Spleen (tissue), 7 donors: ENCODE results near the gene EVC.

ENCODE experiments used
- POLR2A ChIP-seq, 3 donors: fragments of 450-650 bp; IDR thresholded peaks; one replicate each; pipeline ENCODE4 v1.5.1; 2017; ENCODE audit warnings: antibody characterized with exemption in 3 of 3, mild to moderate bottlenecking in 1 of 3
- TF ChIP-seq, protein P1 (sequence below), 11 experiments: fragments of 200-600 bp in 7 of 11; fragments of 450-650 bp in 4 of 11; sonication (generic) in 4 of 11; IDR thresholded peaks in 8 of 11; conservative IDR thresholded peaks in 3 of 11; 1 replicate in 7 of 11; 2 replicates in 4 of 11; pipeline versions ENCODE4 v1.4.0 to v1.8.0; 2016 to 2021; ENCODE audit warnings: antibody characterized with exemption in 11 of 11, inconsistent platforms in 4 of 11, mild to moderate bottlenecking in 1 of 11
- donor health status: DM: no; HTN: no; CAD: no; lungs with moderate emphysema.
- donor health status: DM: no; HTN: no; CAD: no.
- donor health status: DM: no; HTN: no; CAD: no.

DNA sequence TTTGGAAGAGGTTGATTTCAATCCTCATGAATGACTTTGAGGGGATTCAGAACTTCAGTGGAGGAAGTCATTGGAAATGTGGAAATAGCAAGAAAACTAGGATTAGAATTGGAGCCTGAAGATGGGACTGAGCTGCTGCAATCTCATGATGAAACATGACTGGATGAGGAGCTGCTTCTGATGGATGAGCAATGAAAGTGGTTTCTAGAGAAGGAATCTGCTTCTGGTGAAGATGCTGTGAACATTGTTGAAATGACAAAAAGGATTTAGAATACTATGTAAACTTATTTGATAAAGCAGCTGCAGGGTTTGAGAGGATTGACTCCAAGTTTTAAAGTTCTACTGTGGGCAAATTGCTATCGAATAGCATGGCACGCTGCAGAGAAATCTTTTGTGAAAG lies 27.1 kb downstream of the EVC start:
- TF ChIP-seq, protein P1, sequence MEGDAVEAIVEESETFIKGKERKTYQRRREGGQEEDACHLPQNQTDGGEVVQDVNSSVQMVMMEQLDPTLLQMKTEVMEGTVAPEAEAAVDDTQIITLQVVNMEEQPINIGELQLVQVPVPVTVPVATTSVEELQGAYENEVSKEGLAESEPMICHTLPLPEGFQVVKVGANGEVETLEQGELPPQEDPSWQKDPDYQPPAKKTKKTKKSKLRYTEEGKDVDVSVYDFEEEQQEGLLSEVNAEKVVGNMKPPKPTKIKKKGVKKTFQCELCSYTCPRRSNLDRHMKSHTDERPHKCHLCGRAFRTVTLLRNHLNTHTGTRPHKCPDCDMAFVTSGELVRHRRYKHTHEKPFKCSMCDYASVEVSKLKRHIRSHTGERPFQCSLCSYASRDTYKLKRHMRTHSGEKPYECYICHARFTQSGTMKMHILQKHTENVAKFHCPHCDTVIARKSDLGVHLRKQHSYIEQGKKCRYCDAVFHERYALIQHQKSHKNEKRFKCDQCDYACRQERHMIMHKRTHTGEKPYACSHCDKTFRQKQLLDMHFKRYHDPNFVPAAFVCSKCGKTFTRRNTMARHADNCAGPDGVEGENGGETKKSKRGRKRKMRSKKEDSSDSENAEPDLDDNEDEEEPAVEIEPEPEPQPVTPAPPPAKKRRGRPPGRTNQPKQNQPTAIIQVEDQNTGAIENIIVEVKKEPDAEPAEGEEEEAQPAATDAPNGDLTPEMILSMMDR (IDR thresholded peaks at IDR 0.05 in 8 of 11, conservative IDR thresholded peaks at IDR 0.05 in 3 of 11), result no peak
- TF ChIP-seq POLR2A (IDR thresholded peaks at IDR 0.05), result no peak
